ENCODE measurements around the gene MTARC1. TPM values are rescaled to one million over a fixed set of nuclear protein-coding genes. Genes with fewer than 3 reads are reported as not detected.

Gene MTARC1
- total and polyA plus RNA-seq, 9 of the 15 experiments (the other 6 are each of a cell fraction or from before 2014, with no cell fraction given), result 0.07 to 0.14 (median 0.11) TPM; not detected in 6

GRCh38 chr1:220776720-220777326 lies 9.9 kb upstream of the MTARC1 start (continued):
- TF ChIP-seq GATAD2B (IDR thresholded peaks at IDR 0.05; ENCODE audit: borderline replicate concordance) (no peak), MYBL2 (IDR thresholded peaks at IDR 0.05; ENCODE audit: low read depth) (no peak), MYBL2 (CRISPR knock-in tag; IDR thresholded peaks at IDR 0.05; ENCODE audit: borderline replicate concordance) (no peak), PHF20 (IDR thresholded peaks at IDR 0.05; ENCODE audit: partially characterized antibody) (no peak), STAG1 (CRISPR knock-in tag; IDR thresholded peaks at IDR 0.05; ENCODE audit: borderline replicate concordance) (peak; percentile 88), PTBP1 (IDR thresholded peaks at IDR 0.05; ENCODE audit: low read depth, low read length) (no peak), TEAD1 (CRISPR knock-in tag; IDR thresholded peaks at IDR 0.05) (0 out of 4 replicates have a peak, but pooled peaks of 1 of the 2 experiments have one; percentile 30), MEIS2 (IDR thresholded peaks at IDR 0.05; ENCODE audit: partially characterized antibody) (no peak), ZNF398 (CRISPR knock-in tag; IDR thresholded peaks at IDR 0.05) (no peak), CBX8 (IDR thresholded peaks at IDR 0.05; ENCODE audit: borderline replicate concordance, extremely low read depth, low read depth, low read length, poor library complexity, severe bottlenecking) (no peak), ETS1 (conservative IDR thresholded peaks at IDR 0.05; ENCODE audit: control insufficient read depth, low read depth, low read length) (no peak), ZFPM2 (CRISPR knock-in tag; IDR thresholded peaks at IDR 0.05) (no peak), PRMT5 (CRISPR knock-in tag; IDR thresholded peaks at IDR 0.05) (no peak), SMC3 (conservative IDR thresholded peaks at IDR 0.05; ENCODE audit: insufficient read depth, low read depth, low read length) (peak; percentile 86), HOXB6 (CRISPR knock-in tag; IDR thresholded peaks at IDR 0.05; ENCODE audit: borderline replicate concordance) (no peak)
- TF ChIP-seq, protein P1, sequence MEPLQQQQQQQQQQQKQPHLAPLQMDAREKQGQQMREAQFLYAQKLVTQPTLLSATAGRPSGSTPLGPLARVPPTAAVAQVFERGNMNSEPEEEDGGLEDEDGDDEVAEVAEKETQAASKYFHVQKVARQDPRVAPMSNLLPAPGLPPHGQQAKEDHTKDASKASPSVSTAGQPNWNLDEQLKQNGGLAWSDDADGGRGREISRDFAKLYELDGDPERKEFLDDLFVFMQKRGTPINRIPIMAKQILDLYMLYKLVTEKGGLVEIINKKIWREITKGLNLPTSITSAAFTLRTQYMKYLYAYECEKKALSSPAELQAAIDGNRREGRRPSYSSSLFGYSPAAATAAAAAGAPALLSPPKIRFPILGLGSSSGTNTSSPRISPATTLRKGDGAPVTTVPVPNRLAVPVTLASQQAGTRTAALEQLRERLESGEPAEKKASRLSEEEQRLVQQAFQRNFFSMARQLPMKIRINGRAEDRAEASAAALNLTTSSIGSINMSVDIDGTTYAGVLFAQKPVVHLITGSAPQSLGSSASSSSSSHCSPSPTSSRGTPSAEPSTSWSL (CRISPR knock-in tag; IDR thresholded peaks at IDR 0.05; ENCODE audit: borderline replicate concordance), result no peak
- TF ChIP-seq, protein P2, sequence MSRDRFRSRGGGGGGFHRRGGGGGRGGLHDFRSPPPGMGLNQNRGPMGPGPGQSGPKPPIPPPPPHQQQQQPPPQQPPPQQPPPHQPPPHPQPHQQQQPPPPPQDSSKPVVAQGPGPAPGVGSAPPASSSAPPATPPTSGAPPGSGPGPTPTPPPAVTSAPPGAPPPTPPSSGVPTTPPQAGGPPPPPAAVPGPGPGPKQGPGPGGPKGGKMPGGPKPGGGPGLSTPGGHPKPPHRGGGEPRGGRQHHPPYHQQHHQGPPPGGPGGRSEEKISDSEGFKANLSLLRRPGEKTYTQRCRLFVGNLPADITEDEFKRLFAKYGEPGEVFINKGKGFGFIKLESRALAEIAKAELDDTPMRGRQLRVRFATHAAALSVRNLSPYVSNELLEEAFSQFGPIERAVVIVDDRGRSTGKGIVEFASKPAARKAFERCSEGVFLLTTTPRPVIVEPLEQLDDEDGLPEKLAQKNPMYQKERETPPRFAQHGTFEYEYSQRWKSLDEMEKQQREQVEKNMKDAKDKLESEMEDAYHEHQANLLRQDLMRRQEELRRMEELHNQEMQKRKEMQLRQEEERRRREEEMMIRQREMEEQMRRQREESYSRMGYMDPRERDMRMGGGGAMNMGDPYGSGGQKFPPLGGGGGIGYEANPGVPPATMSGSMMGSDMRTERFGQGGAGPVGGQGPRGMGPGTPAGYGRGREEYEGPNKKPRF (IDR thresholded peaks at IDR 0.05; ENCODE audit: low read depth, low read length), result no peak
